ENCODE results near the gene SPATA4.

Gene SPATA4

GRCh38 chr4:176189891-176190795 lies 5.2 kb downstream of the SPATA4 start:
- DNase-seq (ENCODE audit: low read depth), result no peak

DNA sequence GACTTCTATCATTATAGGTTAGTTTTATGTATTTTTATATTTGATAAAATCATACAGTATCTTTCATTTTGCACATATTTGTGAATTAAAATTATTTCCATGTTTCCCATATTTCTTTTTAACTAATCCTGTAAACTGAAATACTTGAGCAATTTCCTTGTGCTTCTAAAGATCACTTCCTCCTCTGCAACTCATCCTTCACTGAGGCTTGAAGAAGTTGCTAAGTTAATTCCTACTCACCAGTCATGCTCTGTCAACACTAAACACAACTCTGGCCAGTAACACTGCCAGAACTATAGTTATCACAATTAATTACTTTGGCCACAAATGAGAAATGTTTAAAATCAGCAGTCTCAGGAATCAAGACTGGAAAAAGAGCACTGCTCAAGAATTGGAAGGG lies 6.7 kb downstream of the SPATA4 start:
- DNase-seq (ENCODE audit: low read depth), result no peak

DNA sequence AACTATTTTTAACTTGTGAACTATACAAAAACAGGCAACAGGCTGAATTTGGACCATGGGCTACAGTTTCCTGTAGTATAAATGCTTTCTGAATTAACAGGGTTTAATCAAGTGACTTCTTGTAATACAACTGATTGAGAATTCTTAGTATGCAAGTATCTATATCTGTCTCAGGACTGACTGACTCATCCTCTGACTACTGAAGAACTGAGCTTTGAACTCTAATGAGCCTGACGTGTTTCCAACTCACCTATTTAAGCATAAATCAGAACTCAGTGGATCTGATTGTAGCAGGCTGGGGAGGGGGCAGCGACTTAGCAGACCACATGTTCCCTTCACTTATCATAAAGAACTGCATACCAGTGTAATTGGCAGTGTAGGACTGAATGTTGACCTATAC lies 7.8 kb downstream of the SPATA4 start:
- no peak for DNase-seq (ENCODE audit: low read depth)

GRCh38 chr4:176186671-176187395 lies 8.6 kb downstream of the SPATA4 start:
- no peak for DNase-seq (ENCODE audit: low read depth)

GRCh38 chr4:176186067-176186466 lies 9.3 kb downstream of the SPATA4 start:
- no peak for DNase-seq (ENCODE audit: low read depth)

GRCh38 chr4:176185051-176185450 lies 10.3 kb downstream of the SPATA4 start:
- DNase-seq (ENCODE audit: low read depth), result no peak

DNA sequence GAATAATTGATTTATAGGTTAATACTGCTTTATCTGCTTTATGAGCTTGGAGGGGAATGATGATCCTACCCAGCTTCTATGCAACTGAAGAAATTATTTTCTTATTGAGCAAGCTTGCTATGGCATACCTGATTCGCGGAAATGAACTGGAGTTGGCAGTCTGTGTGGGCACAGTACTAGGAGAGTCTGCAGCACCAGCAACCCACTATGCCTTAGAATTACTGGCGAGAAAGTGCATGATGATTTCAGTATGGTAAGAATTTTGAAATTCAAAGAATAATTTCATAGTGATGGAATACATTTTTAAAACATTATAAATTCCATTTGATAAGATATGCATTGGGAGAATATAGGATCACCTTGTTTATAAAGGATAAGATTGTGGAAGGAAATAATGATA lies 32.3 kb downstream of the SPATA4 start:
- no peak for DNase-seq (ENCODE audit: low read depth)

DNA sequence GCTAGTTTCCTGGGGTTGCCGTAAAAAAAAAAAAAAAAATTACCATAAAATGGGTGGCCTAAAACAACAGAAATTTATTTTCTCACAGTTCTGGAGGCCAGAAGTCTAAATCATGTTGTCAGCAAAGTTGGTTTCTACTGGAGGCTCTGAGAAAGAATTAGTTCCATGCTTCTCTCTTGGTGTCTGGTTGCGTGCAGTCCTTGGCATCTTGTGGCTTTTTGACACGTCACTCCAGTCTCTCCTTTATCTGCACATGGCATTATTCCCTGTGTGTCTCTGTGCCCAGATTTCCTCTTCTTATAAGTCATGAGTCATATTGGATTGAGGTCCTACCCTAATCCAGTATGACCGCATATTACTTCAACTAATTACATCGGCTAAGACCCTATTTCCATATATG lies 38.7 kb downstream of the SPATA4 start:
- DNase-seq (ENCODE audit: low read depth), result no peak

DNA sequence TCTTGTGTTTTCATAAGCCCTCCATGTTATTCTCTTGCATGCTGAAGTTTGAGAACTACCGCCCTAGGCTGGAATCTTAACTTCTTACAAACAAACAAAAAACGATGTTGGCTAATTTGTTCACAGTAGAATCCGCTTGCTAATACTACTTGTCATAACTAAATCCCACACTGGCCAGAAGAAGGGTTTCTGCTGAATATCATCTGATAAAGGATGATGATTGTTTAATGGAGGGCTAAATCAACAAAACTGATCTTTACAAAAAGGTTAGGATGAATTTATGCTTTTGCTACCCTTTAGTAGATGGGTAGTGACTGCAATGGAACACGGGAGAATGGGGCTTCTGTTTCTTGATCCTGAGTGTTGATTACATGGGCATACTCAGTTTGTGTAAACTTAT lies 42.3 kb downstream of the SPATA4 start:
- DNase-seq (ENCODE audit: low read depth), result no peak

- no peak for DNase-seq (ENCODE audit: low read depth)
Measured at GRCh38 chr4:176150704-176151103, 44.7 kb downstream of the SPATA4 start.

DNA sequence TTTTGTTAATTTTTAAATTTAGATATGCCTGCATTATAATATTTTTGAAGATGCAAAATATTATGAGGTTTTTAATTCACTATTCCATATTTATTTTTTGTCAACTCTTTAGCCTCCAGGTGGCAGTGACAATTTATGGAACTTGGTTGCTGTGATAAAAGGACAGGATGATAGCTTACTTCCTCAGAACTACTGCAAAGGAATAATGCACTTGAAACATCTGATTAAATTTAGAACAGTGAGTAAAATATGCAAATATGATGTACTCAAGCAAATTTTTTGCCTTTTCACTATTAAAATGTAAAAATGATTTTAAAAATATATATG lies 45.1 kb downstream of the SPATA4 start:
- no peak for DNase-seq (ENCODE audit: low read depth)

DNA sequence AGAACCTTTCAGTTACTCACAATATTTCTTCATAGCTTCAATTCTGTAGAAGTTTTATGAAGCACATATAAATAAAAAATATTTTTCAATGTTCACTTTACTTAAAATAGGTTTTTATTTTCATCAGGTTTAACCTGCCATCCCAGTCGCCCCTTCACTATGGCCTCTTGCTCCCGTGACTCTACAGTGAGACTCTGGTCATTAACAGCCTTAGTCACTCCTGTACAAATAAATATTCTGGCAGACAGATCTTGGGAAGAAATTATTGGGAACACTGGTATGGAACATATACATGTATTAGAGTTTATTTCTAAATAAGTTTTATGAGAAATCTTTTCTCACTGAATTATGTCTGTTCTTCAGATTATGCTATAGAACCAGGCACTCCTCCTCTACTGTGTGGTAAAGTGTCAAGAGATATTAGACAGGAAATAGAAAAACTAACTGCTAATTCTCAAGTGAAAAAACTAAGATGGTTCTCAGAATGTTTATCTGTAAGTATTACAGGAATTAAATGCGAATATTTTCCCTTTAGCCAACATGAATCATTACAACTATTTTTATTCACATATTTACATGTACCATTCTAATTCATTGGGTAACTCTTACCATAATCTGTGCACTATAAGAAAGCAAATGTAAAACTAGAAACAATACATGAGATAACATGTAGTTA lies 45.6 kb downstream of the SPATA4 start:
- DNase-seq (ENCODE audit: low read depth), result no peak

DNA sequence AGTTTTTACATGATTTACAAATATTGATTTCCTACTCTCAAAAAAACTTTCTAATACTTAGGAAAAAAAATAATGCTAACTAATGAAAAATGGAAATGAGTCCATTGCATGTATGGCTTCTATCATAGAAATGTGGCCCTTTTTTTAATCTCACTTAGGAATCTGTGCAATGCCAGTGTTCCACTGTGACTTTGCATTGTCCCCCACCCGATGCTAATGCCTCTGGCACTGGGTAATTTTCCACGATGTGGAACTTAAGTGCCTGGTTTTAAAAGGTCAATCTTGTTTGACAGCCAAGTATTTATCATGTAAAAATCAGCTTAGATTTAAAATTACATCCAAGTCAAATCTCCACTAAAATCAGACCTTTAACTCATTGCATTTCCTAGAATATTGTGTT lies 53.1 kb downstream of the SPATA4 start:
- DNase-seq (ENCODE audit: low read depth), result no peak

GRCh38 chr4:176139518-176139917 lies 55.9 kb downstream of the SPATA4 start:
- no peak for DNase-seq (ENCODE audit: low read depth)

GRCh38 chr4:176137631-176138030 lies 57.8 kb downstream of the SPATA4 start:
- no peak for DNase-seq (ENCODE audit: low read depth)

DNA sequence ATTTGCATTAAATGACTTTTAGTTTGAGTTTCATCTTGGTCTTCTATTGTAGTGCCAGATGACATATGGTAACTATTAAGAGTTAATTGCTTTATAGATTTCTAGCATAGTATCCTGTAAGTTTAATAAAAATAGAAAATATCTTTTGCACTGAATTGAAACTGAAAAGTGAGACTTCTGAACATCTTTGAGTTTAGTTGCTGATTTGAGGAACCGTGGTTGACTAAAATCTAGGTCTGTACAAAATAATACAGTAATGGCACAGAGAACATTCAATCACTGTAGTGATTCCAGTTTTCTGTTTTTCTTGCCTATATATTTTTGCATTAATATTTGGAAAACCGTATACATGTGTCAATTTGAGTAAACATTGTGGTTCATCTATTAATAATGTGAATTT lies 60.7 kb downstream of the SPATA4 start:
- DNase-seq (ENCODE audit: low read depth), result no peak
